Measurements from ENCODE around the gene NAA30.

NAA30 gene

GRCh38 chr14:57383125-57383745, 7.2 kb upstream of the NAA30 start:
- DNase-seq (ENCODE audit: low spot score in 2 of 2) (no peak), ATAC-seq (no peak)
- H3K36me3 Mint-ChIP-seq: no peaks in the 10 kb centered on the region
- no peak overlapping the region for H3K4me3 Mint-ChIP-seq
- H3K27ac Mint-ChIP-seq: no peak overlapping the region
- no peaks in the 10 kb centered on the region for H3K4me1 Mint-ChIP-seq
- no peaks in the 10 kb centered on the region for H3K9me3 Mint-ChIP-seq

- H3K9me3 Mint-ChIP-seq: no peaks in the 10 kb centered on the region
- no peak for ATAC-seq
- peaks cover 23% of the 10 kb centered on the region for H3K4me1 Mint-ChIP-seq
- no peak overlapping the region for H3K27ac Mint-ChIP-seq
- no peak for DNase-seq (ENCODE audit: low spot score in 2 of 2)
- H3K36me3 Mint-ChIP-seq: peaks cover 14% of the 10 kb centered on the region
- no peak overlapping the region for H3K4me3 Mint-ChIP-seq
Measured at GRCh38 chr14:57388067-57388466, 2.3 kb upstream of the NAA30 start.

- ATAC-seq (no peak), DNase-seq (ENCODE audit: low spot score in 2 of 2) (peak in 1 of 2 donors; percentile 7)
- Mint-ChIP-seq H3K4me1 (peaks cover 25% of the 10 kb centered on the region), H3K36me3 (peaks cover 24% of the 10 kb centered on the region), H3K27ac (peak overlapping the region; percentile 96), H3K4me3 (peak overlapping the region; percentile 90), H3K9me3 (no peaks in the 10 kb centered on the region)
Measured at GRCh38 chr14:57389646-57390036, 745 bp upstream of the NAA30 start.

- Mint-ChIP-seq H3K27ac (peak overlapping the region; percentile 96), H3K4me1 (peaks cover 25% of the 10 kb centered on the region), H3K36me3 (peaks cover 38% of the 10 kb centered on the region), H3K9me3 (no peaks in the 10 kb centered on the region), H3K4me3 (peak overlapping the region; percentile 90)
- DNase-seq (ENCODE audit: low spot score in 2 of 2): peak; percentile 43 to 76
- peak; percentile 67 for ATAC-seq
Measured at GRCh38 chr14:57390806-57391516, 575 bp downstream of the NAA30 start.

GRCh38 chr14:57391517-57392195, 1.3 kb downstream of the NAA30 start:
- DNase-seq (ENCODE audit: low spot score in 2 of 2) (no peak), ATAC-seq (no peak)
- peaks cover 44% of the 10 kb centered on the region for H3K36me3 Mint-ChIP-seq
- peak overlapping the region; percentile 96 for H3K27ac Mint-ChIP-seq
- no peaks in the 10 kb centered on the region for H3K9me3 Mint-ChIP-seq
- peaks cover 25% of the 10 kb centered on the region for H3K4me1 Mint-ChIP-seq
- H3K4me3 Mint-ChIP-seq: peak overlapping the region; percentile 90

- Mint-ChIP-seq H3K36me3 (peaks cover 49% of the 10 kb centered on the region), H3K27ac (no peak overlapping the region), H3K4me1 (peaks cover 25% of the 10 kb centered on the region), H3K4me3 (peak overlapping the region; percentile 90), H3K9me3 (no peaks in the 10 kb centered on the region)
- no peak for DNase-seq (ENCODE audit: low spot score in 2 of 2)
- no peak for ATAC-seq
Measured at GRCh38 chr14:57392830-57393229, 2.4 kb downstream of the NAA30 start.

GRCh38 chr14:57400556-57401494, 10.4 kb downstream of the NAA30 start:
- H3K9me3 Mint-ChIP-seq: no peaks in the 10 kb centered on the region
- H3K4me1 Mint-ChIP-seq: peaks cover 28% of the 10 kb centered on the region
- DNase-seq (ENCODE audit: low spot score in 2 of 2): no peak
- ATAC-seq: no peak
- H3K36me3 Mint-ChIP-seq: peaks cover 67% of the 10 kb centered on the region
- H3K27ac Mint-ChIP-seq: no peak overlapping the region
- no peak overlapping the region for H3K4me3 Mint-ChIP-seq

- H3K9me3 Mint-ChIP-seq: no peaks in the 10 kb centered on the region
- ATAC-seq: no peak
- H3K4me1 Mint-ChIP-seq: peaks cover 28% of the 10 kb centered on the region
- H3K27ac Mint-ChIP-seq: no peak overlapping the region
- DNase-seq (ENCODE audit: low spot score in 2 of 2): no peak
- no peak overlapping the region for H3K4me3 Mint-ChIP-seq
- peaks cover 60% of the 10 kb centered on the region for H3K36me3 Mint-ChIP-seq
Measured at GRCh38 chr14:57401501-57401900, 11.1 kb downstream of the NAA30 start.

GRCh38 chr14:57402173-57402852, 11.9 kb downstream of the NAA30 start:
- Mint-ChIP-seq H3K27ac (peak overlapping the region; percentile 36), H3K9me3 (no peaks in the 10 kb centered on the region), H3K36me3 (peaks cover 57% of the 10 kb centered on the region), H3K4me3 (peak overlapping the region; percentile 17), H3K4me1 (peaks cover 31% of the 10 kb centered on the region)
- ATAC-seq: no peak
- DNase-seq (ENCODE audit: low spot score in 2 of 2): no peak

GRCh38 chr14:57403521-57403864, 13.1 kb downstream of the NAA30 start:
- ATAC-seq: peak; percentile 70
- peaks cover 64% of the 10 kb centered on the region for H3K36me3 Mint-ChIP-seq
- DNase-seq (ENCODE audit: low spot score in 2 of 2): no peak
- no peak overlapping the region for H3K27ac Mint-ChIP-seq
- H3K9me3 Mint-ChIP-seq: no peaks in the 10 kb centered on the region
- no peak overlapping the region for H3K4me3 Mint-ChIP-seq
- peaks cover 38% of the 10 kb centered on the region for H3K4me1 Mint-ChIP-seq

GRCh38 chr14:57405562-57405961, 15.2 kb downstream of the NAA30 start:
- H3K4me3 Mint-ChIP-seq: no peak overlapping the region
- H3K9me3 Mint-ChIP-seq: no peaks in the 10 kb centered on the region
- ATAC-seq (no peak), DNase-seq (ENCODE audit: low spot score in 2 of 2) (no peak)
- H3K36me3 Mint-ChIP-seq: peaks cover 69% of the 10 kb centered on the region
- peaks cover 32% of the 10 kb centered on the region for H3K4me1 Mint-ChIP-seq
- no peak overlapping the region for H3K27ac Mint-ChIP-seq

GRCh38 chr14:57408037-57408436, 17.7 kb downstream of the NAA30 start:
- Mint-ChIP-seq H3K36me3 (peaks cover 57% of the 10 kb centered on the region), H3K4me1 (peaks cover 21% of the 10 kb centered on the region), H3K4me3 (no peak overlapping the region), H3K27ac (no peak overlapping the region), H3K9me3 (no peaks in the 10 kb centered on the region)
- no peak for DNase-seq (ENCODE audit: low spot score in 2 of 2)
- ATAC-seq: no peak

GRCh38 chr14:57408634-57409033, 18.2 kb downstream of the NAA30 start:
- ATAC-seq (no peak), DNase-seq (ENCODE audit: low spot score in 2 of 2) (no peak)
- no peaks in the 10 kb centered on the region for H3K9me3 Mint-ChIP-seq
- no peak overlapping the region for H3K27ac Mint-ChIP-seq
- no peak overlapping the region for H3K4me3 Mint-ChIP-seq
- H3K36me3 Mint-ChIP-seq: peaks cover 53% of the 10 kb centered on the region
- H3K4me1 Mint-ChIP-seq: peaks cover 21% of the 10 kb centered on the region

GRCh38 chr14:57412341-57412740, 22.0 kb downstream of the NAA30 start:
- Mint-ChIP-seq H3K4me3 (no peak overlapping the region), H3K36me3 (peaks cover 36% of the 10 kb centered on the region), H3K9me3 (no peaks in the 10 kb centered on the region), H3K27ac (no peak overlapping the region), H3K4me1 (peaks cover 7% of the 10 kb centered on the region)
- DNase-seq (ENCODE audit: low spot score in 2 of 2) (no peak), ATAC-seq (no peak)

- H3K27ac Mint-ChIP-seq: no peak overlapping the region
- no peaks in the 10 kb centered on the region for H3K4me1 Mint-ChIP-seq
- ATAC-seq: no peak
- no peak overlapping the region for H3K4me3 Mint-ChIP-seq
- no peak for DNase-seq (ENCODE audit: low spot score in 2 of 2)
- H3K36me3 Mint-ChIP-seq: peaks cover 25% of the 10 kb centered on the region
- no peaks in the 10 kb centered on the region for H3K9me3 Mint-ChIP-seq
Measured at GRCh38 chr14:57413849-57414248, 23.5 kb downstream of the NAA30 start.
